ENCODE results near the gene IFT52. TPM values are rescaled to one million over a fixed set of nuclear protein-coding genes. Genes with fewer than 3 reads are reported as not detected.

The IFT52 gene
- total and polyA plus RNA-seq, 2 experiments from 2014 or later, result 21.8 to 39.8 TPM

DNA sequence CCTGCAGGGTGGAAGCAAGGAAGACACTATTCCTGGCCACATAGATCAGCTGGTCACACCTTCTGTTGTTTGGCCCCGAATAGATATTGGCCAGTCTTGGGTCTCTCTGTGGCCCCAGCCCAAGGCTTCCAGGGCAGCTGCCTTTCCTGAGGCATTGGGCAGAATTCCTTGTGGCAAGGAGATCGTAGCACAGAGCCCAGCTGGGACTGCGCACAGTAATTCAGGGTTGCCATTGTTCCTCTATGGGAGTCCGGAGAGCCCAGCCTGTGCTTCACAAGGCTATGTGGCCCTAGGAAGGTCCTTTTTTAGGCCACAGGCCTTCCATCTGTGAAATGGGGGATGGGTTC lies 25.0 kb upstream of the IFT52 start:
- H3K9me2 ChIP-seq (replicated peaks; ENCODE audit: insufficient read depth), result no peaks in the 10 kb centered on the region
- WGBS (ENCODE audit: low lambda C conversion rate, missing lambda C conversion rate), result 91% methylated on average over 4 of the region's 4 CpGs

DNA sequence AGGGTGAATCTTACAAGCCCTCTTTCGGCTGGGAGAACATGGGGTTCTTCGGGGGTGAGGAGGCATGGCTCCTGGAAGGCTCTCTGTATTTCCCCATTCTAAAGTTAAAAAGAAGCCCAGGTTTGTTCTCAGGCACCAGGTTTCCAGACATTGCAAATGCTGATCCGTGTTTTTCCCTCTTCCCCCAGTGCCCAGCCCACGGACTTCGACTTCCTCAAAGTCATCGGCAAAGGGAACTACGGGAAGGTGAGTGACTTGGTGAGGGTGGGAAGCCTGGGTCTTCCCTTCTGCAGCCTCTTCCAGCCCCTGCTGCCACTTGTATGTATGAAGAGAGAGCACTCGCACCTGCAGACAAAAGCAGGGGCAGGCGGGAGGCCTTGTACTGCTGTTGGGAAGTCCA lies 23.3 kb upstream of the IFT52 start:
- 91% methylated on average over 9 of the region's 9 CpGs for WGBS (ENCODE audit: low lambda C conversion rate, missing lambda C conversion rate)
- H3K4me2 ChIP-seq, result no peak overlapping the region
- no peaks in the 10 kb centered on the region for H3K79me2 ChIP-seq
- H3K4me3 ChIP-seq, result no peak overlapping the region
- H3K9me3 ChIP-seq (ENCODE audit: low read depth), result no peaks in the 10 kb centered on the region
- H3K27me3 ChIP-seq, result no peaks in the 10 kb centered on the region
- TF ChIP-seq EZH2phosphoT487 (IDR thresholded peaks at IDR 0.05; ENCODE audit: low read depth, severe bottlenecking, unreplicated experiment), result no peak
- no peak for TF ChIP-seq EZH2 (IDR thresholded peaks at IDR 0.05; ENCODE audit: borderline replicate concordance)
- TF ChIP-seq, protein P1, sequence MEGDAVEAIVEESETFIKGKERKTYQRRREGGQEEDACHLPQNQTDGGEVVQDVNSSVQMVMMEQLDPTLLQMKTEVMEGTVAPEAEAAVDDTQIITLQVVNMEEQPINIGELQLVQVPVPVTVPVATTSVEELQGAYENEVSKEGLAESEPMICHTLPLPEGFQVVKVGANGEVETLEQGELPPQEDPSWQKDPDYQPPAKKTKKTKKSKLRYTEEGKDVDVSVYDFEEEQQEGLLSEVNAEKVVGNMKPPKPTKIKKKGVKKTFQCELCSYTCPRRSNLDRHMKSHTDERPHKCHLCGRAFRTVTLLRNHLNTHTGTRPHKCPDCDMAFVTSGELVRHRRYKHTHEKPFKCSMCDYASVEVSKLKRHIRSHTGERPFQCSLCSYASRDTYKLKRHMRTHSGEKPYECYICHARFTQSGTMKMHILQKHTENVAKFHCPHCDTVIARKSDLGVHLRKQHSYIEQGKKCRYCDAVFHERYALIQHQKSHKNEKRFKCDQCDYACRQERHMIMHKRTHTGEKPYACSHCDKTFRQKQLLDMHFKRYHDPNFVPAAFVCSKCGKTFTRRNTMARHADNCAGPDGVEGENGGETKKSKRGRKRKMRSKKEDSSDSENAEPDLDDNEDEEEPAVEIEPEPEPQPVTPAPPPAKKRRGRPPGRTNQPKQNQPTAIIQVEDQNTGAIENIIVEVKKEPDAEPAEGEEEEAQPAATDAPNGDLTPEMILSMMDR (IDR thresholded peaks at IDR 0.05; ENCODE audit: poor library complexity), result no peak
- no peak overlapping the region for H3K27ac ChIP-seq
- no peak for DNase-seq (ENCODE audit: low spot score)
- H3K36me3 ChIP-seq (replicated peaks; ENCODE audit: insufficient read depth, low read depth), result no peaks in the 10 kb centered on the region
- H2AFZ ChIP-seq, result no peak overlapping the region
- H3K4me1 ChIP-seq (ENCODE audit: insufficient read depth), result no peaks in the 10 kb centered on the region
- no peaks in the 10 kb centered on the region for H3K9me2 ChIP-seq (replicated peaks; ENCODE audit: insufficient read depth)
- H4K20me1 ChIP-seq (ENCODE audit: insufficient read depth, poor library complexity, severe bottlenecking), result no peaks in the 10 kb centered on the region

More for the DNA sequence above, 25.0 kb upstream of the IFT52 start:
- H3K9me3 ChIP-seq (ENCODE audit: low read depth), result no peaks in the 10 kb centered on the region
- H2AFZ ChIP-seq, result no peak overlapping the region
- TF ChIP-seq EZH2 (IDR thresholded peaks at IDR 0.05; ENCODE audit: borderline replicate concordance), result no peak
- TF ChIP-seq EZH2phosphoT487 (IDR thresholded peaks at IDR 0.05; ENCODE audit: low read depth, severe bottlenecking, unreplicated experiment), result no peak
- TF ChIP-seq, protein P1 (IDR thresholded peaks at IDR 0.05; ENCODE audit: poor library complexity), result no peak
- no peak overlapping the region for H3K4me3 ChIP-seq
- no peaks in the 10 kb centered on the region for H3K27me3 ChIP-seq
- peaks cover 9% of the 10 kb centered on the region for H3K79me2 ChIP-seq
- no peak for DNase-seq (ENCODE audit: low spot score)
- H3K4me1 ChIP-seq (ENCODE audit: insufficient read depth), result no peaks in the 10 kb centered on the region
- H3K4me2 ChIP-seq, result no peak overlapping the region
- H3K27ac ChIP-seq, result no peak overlapping the region
- no peaks in the 10 kb centered on the region for H3K36me3 ChIP-seq (replicated peaks; ENCODE audit: insufficient read depth, low read depth)
- H4K20me1 ChIP-seq (ENCODE audit: insufficient read depth, poor library complexity, severe bottlenecking), result no peaks in the 10 kb centered on the region

- H3K36me3 ChIP-seq (replicated peaks; ENCODE audit: insufficient read depth, low read depth), result no peaks in the 10 kb centered on the region
- H3K79me2 ChIP-seq, result no peaks in the 10 kb centered on the region
- TF ChIP-seq, protein P1 (IDR thresholded peaks at IDR 0.05; ENCODE audit: poor library complexity), result no peak
- TF ChIP-seq EZH2 (IDR thresholded peaks at IDR 0.05; ENCODE audit: borderline replicate concordance) (no peak), EZH2phosphoT487 (IDR thresholded peaks at IDR 0.05; ENCODE audit: low read depth, severe bottlenecking, unreplicated experiment) (no peak)
- H4K20me1 ChIP-seq (ENCODE audit: insufficient read depth, poor library complexity, severe bottlenecking), result no peaks in the 10 kb centered on the region
- 93% methylated on average over 4 of the region's 4 CpGs for WGBS (ENCODE audit: low lambda C conversion rate, missing lambda C conversion rate)
- H2AFZ ChIP-seq, result no peak overlapping the region
- no peaks in the 10 kb centered on the region for H3K9me2 ChIP-seq (replicated peaks; ENCODE audit: insufficient read depth)
- H3K4me3 ChIP-seq, result no peak overlapping the region
- H3K4me1 ChIP-seq (ENCODE audit: insufficient read depth), result no peaks in the 10 kb centered on the region
- DNase-seq (ENCODE audit: low spot score), result no peak
- H3K4me2 ChIP-seq, result no peak overlapping the region
- no peaks in the 10 kb centered on the region for H3K9me3 ChIP-seq (ENCODE audit: low read depth)
- H3K27ac ChIP-seq, result no peak overlapping the region
- H3K27me3 ChIP-seq, result no peaks in the 10 kb centered on the region
These were observed 22.0 kb upstream of the IFT52 start for GRCh38 chr20:43568706-43569105.

- 97% methylated on average over 10 of the region's 10 CpGs for WGBS (ENCODE audit: low lambda C conversion rate, missing lambda C conversion rate)
- H3K36me3 ChIP-seq (replicated peaks; ENCODE audit: insufficient read depth, low read depth), result no peaks in the 10 kb centered on the region
- H3K27ac ChIP-seq, result no peak overlapping the region
- H2AFZ ChIP-seq, result no peak overlapping the region
- H3K9me2 ChIP-seq (replicated peaks; ENCODE audit: insufficient read depth), result no peaks in the 10 kb centered on the region
- H3K4me1 ChIP-seq (ENCODE audit: insufficient read depth), result no peaks in the 10 kb centered on the region
- H3K79me2 ChIP-seq, result no peaks in the 10 kb centered on the region
- DNase-seq (ENCODE audit: low spot score), result no peak
- H3K4me2 ChIP-seq, result no peak overlapping the region
- H3K27me3 ChIP-seq, result no peaks in the 10 kb centered on the region
- no peaks in the 10 kb centered on the region for H4K20me1 ChIP-seq (ENCODE audit: insufficient read depth, poor library complexity, severe bottlenecking)
- TF ChIP-seq EZH2phosphoT487 (IDR thresholded peaks at IDR 0.05; ENCODE audit: low read depth, severe bottlenecking, unreplicated experiment), result no peak
- TF ChIP-seq, protein P1 (IDR thresholded peaks at IDR 0.05; ENCODE audit: poor library complexity), result no peak
- no peak for TF ChIP-seq EZH2 (IDR thresholded peaks at IDR 0.05; ENCODE audit: borderline replicate concordance)
- H3K4me3 ChIP-seq, result no peak overlapping the region
- H3K9me3 ChIP-seq (ENCODE audit: low read depth), result no peaks in the 10 kb centered on the region
These were observed 21.5 kb upstream of the IFT52 start for GRCh38 chr20:43569282-43569681.

All from hepatocyte (in vitro differentiated cells).